NCI-H1436 (cell line): ENCODE results near the gene FBXO4.
"Not testable (repeated sequence)": the region's sequence is repeated elsewhere in the genome, so short reads cannot be mapped to it uniquely, and the experiment has no call there.

Source experiments
- DNase-seq: peaks from one replicate; lab custom pipeline; 2025; lab: John Stamatoyannopoulos, UW

FBXO4 gene

GRCh38 chr5:41982858-41983257, 57.8 kb downstream of the FBXO4 start:
- not testable (repeated sequence) for DNase-seq

- no peak for DNase-seq
Observed at GRCh38 chr5:41983284-41983683, 58.2 kb downstream of the FBXO4 start.

- no peak for DNase-seq
Observed at GRCh38 chr5:41985945-41986695, 61.0 kb downstream of the FBXO4 start.
